ENCODE measurements around the gene CDC42BPB. TPM values are rescaled to one million over a fixed set of nuclear protein-coding genes. Genes with fewer than 3 reads are reported as not detected.

CDC42BPB gene
- polyA plus RNA-seq, 1 donor (not counting 4 experiments of a cell fraction or from before 2014, with no cell fraction given): 41.3 TPM

GRCh38 chr14:102951799-102952198 lies 105.5 kb downstream of the CDC42BPB start:
- Histone ChIP-seq H3K9ac (ENCODE audit: control insufficient read depth, extremely low read depth, insufficient read depth, low read length) (no peak overlapping the region), H2AFZ (ENCODE audit: control insufficient read depth, low read length) (no peak overlapping the region), H3K4me1 (ENCODE audit: control insufficient read depth, extremely low read depth, insufficient read depth, low read length) (no peaks in the 10 kb centered on the region), H3K9me1 (ENCODE audit: control insufficient read depth, extremely low read depth, insufficient read depth, low read length) (no peaks in the 10 kb centered on the region), H3K4me2 (ENCODE audit: control insufficient read depth, extremely low read depth, insufficient read depth, low read depth, low read length) (no peak overlapping the region), H3K79me2 (ENCODE audit: control insufficient read depth, insufficient read depth, low read length) (no peaks in the 10 kb centered on the region), H3K36me3 (ENCODE audit: control insufficient read depth in 2 of 2, extremely low read depth in 1 of 2, insufficient read depth in 2 of 2, low read length in 2 of 2) (peaks cover 36 to 38% of the 10 kb centered on the region in 2 experiments), H3K9me3 (ENCODE audit: control insufficient read depth, low read depth, low read length) (no peaks in the 10 kb centered on the region), H3K4me3 (ENCODE audit: control insufficient read depth in 2 of 3, extremely low read depth in 1 of 3, insufficient read depth in 2 of 3, low read depth in 1 of 3, low read length in 3 of 3) (no peak overlapping the region), H3K27me3 (ENCODE audit: control insufficient read depth, extremely low read depth, insufficient read depth, low read length) (no peaks in the 10 kb centered on the region), H4K20me1 (ENCODE audit: control insufficient read depth, extremely low read depth, insufficient read depth, low read length) (no peaks in the 10 kb centered on the region), H3K27ac (ENCODE audit: control insufficient read depth, insufficient read depth, low read length) (no peak overlapping the region)
- dilution Hi-C loops (cut with MboI; ENCODE audit: extremely low pct_ligation_motif_present, low sequenced_read_pairs): no loop called here
- DNase-seq (ENCODE audit: low read depth, low spot score): no peak
- TF ChIP-seq EZH2 (IDR thresholded peaks at IDR 0.05; ENCODE audit: low read length): no peak
- TF ChIP-seq, protein P1, sequence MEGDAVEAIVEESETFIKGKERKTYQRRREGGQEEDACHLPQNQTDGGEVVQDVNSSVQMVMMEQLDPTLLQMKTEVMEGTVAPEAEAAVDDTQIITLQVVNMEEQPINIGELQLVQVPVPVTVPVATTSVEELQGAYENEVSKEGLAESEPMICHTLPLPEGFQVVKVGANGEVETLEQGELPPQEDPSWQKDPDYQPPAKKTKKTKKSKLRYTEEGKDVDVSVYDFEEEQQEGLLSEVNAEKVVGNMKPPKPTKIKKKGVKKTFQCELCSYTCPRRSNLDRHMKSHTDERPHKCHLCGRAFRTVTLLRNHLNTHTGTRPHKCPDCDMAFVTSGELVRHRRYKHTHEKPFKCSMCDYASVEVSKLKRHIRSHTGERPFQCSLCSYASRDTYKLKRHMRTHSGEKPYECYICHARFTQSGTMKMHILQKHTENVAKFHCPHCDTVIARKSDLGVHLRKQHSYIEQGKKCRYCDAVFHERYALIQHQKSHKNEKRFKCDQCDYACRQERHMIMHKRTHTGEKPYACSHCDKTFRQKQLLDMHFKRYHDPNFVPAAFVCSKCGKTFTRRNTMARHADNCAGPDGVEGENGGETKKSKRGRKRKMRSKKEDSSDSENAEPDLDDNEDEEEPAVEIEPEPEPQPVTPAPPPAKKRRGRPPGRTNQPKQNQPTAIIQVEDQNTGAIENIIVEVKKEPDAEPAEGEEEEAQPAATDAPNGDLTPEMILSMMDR (optimal IDR thresholded peaks at IDR 0.05 in 1 of 3, IDR thresholded peaks at IDR 0.05 in 1 of 3, conservative IDR thresholded peaks at IDR 0.05 in 1 of 3; ENCODE audit: extremely low read depth in 1 of 3, insufficient read depth in 2 of 3, low read length in 3 of 3): no peak
- FAIRE-seq: no peak

DNA sequence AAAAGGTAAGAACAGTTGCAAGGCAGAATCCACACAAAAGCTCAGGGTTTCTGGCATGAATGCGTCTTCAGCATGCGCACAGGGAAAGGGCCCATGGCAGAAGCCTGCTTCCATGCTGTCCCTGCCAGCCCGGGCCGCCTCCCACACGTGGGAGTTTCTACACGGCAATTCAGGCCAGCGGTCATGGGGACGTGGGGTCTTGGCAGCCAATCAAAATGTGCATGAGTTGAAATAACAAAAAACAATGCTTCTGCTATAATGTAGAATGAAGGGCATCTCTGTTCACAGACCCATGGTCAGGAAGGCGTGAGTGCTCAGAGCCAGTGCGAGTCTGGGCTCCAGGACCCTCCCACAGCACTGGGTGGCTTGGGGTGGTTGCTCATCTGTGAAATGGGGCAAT lies 106.3 kb downstream of the CDC42BPB start:
- dilution Hi-C loops (cut with MboI; ENCODE audit: extremely low pct_ligation_motif_present, low sequenced_read_pairs): no loop called here
- Histone ChIP-seq H3K9ac (ENCODE audit: control insufficient read depth, extremely low read depth, insufficient read depth, low read length) (no peak overlapping the region), H3K27ac (ENCODE audit: control insufficient read depth, insufficient read depth, low read length) (no peak overlapping the region), H3K4me3 (ENCODE audit: control insufficient read depth in 2 of 3, extremely low read depth in 1 of 3, insufficient read depth in 2 of 3, low read depth in 1 of 3, low read length in 3 of 3) (no peak overlapping the region), H3K4me1 (ENCODE audit: control insufficient read depth, extremely low read depth, insufficient read depth, low read length) (no peaks in the 10 kb centered on the region), H3K9me3 (ENCODE audit: control insufficient read depth, low read depth, low read length) (no peaks in the 10 kb centered on the region), H3K79me2 (ENCODE audit: control insufficient read depth, insufficient read depth, low read length) (no peaks in the 10 kb centered on the region), H3K9me1 (ENCODE audit: control insufficient read depth, extremely low read depth, insufficient read depth, low read length) (no peaks in the 10 kb centered on the region), H4K20me1 (ENCODE audit: control insufficient read depth, extremely low read depth, insufficient read depth, low read length) (no peaks in the 10 kb centered on the region), H3K27me3 (ENCODE audit: control insufficient read depth, extremely low read depth, insufficient read depth, low read length) (no peaks in the 10 kb centered on the region), H2AFZ (ENCODE audit: control insufficient read depth, low read length) (no peak overlapping the region), H3K4me2 (ENCODE audit: control insufficient read depth, extremely low read depth, insufficient read depth, low read depth, low read length) (no peak overlapping the region), H3K36me3 (ENCODE audit: control insufficient read depth in 2 of 2, extremely low read depth in 1 of 2, insufficient read depth in 2 of 2, low read length in 2 of 2) (peaks cover 40 to 42% of the 10 kb centered on the region in 2 experiments)
- TF ChIP-seq, protein P1 (optimal IDR thresholded peaks at IDR 0.05 in 1 of 3, IDR thresholded peaks at IDR 0.05 in 1 of 3, conservative IDR thresholded peaks at IDR 0.05 in 1 of 3; ENCODE audit: extremely low read depth in 1 of 3, insufficient read depth in 2 of 3, low read length in 3 of 3): no peak
- FAIRE-seq (no peak), DNase-seq (ENCODE audit: low read depth, low spot score) (no peak)
